GM10847 (cell line): ENCODE results near the gene EIF5.

Source experiments
- POLR2A ChIP-seq: IDR thresholded peaks from 2 replicates; pipeline ENCODE4 v1.6.1; 2011; ENCODE audit not compliant: insufficient read length; ENCODE audit errors: extremely low read depth

Gene EIF5

DNA sequence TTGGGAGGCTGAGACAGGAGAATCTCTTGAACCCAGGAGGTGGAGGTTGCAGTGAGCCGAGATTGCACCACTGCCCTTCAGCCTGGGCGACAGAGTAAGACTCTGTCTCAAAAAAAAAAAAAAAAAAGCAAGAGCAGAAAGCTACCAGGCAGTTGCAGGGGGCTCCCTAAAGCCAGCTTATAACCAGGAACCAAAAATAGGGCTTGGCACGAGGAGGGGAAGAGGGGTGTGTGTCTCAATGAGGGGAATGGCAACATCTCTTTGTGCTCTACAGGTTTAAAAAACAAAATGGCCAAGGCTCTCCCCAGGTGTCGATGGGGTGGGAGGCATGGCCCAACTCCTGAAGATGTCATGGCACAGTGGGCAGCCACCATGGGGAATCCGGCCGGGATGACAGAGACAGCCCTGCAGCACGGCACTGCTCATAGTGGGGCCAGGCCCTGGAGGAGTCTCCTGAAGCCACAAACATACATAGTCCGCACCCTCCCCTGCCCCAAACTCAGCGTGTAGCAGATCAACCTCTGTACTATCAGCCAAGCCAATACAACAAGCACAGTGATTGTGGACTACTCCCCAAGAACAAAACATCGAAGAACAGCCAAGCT, 16.0 kb upstream of the EIF5 start:
- no peak for TF ChIP-seq POLR2A

DNA sequence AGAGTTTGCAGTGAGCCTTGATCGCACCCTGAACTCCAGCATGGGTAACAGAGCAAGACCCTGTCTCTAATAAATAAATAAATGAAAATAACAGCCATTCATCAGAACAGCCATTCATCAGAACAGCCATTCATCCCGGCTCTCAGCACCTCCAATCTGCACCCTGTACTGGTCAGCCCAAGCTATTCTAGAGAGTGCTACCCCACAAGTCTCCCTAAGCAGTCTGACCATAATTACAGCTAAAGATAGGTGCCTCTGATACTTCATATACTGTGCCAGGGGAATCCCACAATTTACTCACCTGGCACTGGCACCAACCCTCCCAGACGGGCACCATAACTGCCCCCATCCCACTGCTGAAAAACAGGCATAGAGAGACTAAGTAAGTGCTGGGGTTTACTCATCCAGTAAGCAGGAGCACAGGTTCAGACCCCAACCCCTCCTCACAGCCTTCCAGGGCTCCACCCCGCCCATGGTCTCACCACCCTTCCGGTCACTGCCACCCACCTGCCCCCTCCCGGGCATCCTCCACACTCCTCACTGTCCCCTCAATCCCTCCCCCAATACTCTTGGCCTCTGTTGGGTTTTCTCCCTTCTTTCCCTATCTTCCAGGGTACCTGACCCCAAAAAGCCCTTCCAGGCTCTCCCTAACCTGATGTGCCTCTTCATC, 15.2 kb upstream of the EIF5 start:
- no peak for TF ChIP-seq POLR2A

DNA sequence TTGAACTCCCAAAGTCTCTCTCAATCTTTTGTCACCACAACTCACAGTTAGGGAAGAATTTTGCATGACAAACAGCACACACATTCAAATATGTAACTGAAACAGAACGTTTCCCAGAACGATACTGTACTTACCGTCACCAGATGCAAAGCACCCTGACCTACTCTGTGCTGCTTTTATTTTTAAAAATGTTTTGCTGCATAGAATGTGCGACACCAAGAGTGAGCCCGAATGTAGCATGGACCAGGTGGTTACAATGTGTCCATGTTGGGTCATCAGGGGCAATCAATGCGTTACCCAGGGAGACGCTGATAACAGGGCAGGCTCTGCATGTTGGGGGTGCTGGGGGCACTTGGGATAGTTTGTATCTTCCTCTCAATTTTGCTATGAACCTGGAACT, 14.6 kb upstream of the EIF5 start:
- no peak for TF ChIP-seq POLR2A

- no peak for TF ChIP-seq POLR2A
Observed at GRCh38 chr14:103326078-103326477, 8.0 kb upstream of the EIF5 start.

DNA sequence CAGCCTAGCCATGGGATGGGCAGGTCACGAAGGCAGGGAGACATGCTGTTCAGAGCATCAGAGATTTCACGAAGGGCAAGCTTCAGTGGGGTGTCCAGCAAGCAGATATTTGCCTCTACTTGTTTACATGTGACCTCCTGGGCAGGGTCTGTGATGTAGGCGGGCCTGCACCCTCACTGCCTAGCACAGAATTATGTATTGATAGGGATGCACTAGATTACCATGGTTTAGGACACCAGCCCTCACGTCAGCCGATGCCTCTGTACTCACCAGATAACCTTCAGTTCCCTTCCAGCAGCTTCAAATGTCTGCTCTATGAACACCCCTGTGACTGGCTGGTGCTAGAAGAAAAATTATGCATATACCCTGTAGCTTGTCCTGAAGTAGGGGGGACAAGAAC, 5.1 kb upstream of the EIF5 start:
- no peak for TF ChIP-seq POLR2A

DNA sequence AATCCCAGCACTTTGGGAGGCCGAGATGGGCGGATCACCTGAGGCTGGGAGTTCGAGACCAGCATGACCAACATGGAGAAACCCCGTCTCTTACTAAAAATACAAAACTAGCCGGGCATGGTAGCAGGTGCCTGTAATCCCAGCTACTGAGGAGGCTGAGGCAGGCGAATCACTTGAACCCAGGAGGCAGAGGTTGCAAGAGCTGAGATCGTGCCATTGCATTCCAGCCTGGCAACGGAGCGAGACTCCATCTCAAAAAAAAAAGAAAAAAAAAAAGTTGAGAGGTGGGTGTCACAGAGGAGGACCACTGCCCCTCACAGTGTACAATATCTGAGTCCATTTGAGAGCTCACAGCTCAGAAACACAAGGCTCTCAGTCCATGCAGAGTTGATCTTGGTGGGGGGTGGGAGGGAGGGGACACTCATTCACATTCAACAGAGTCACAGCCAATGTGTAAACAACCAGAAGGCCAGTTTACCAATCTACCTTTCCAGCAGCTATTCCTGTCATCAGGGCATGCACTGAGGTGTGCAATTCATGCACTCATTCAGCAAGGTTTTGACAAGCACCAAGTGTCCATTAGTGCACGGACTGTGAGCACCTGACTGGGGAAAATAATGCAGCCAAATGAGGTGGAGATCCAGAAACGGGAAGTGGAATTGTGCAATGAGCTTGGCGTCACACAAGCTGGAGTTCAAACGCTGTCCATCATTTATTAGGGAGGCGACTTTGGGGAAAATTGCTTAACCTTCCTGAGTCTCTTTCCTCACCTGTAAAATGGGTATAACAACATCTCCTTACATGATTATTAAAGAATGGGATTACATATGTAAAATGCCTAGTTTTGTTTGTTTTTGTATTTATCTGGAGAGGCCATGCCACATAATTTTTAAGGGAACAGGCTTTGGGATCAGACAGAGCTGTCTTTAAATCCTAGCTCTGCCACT, 4.4 kb upstream of the EIF5 start:
- TF ChIP-seq POLR2A, result no peak

DNA sequence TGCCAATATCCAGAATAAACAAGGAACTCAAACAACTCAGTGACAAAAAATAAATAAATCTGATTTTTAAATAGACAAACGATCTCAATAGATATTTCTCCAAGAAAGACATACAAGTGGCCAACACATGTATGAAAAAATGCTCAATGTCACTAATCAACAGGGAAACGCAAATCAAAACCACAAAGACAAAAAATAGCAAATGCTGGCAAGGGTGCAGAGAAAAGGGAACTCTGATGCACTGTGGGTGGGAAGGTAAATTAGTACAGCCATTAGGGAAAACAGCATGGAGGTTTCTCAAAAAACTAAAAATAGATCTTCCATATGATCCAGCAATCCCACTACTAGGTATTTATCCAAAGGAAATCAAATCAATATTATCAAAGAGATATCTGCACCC, 3.5 kb upstream of the EIF5 start:
- no peak for TF ChIP-seq POLR2A

- TF ChIP-seq POLR2A, result no peak
Observed at GRCh38 chr14:103332143-103332919, 1.7 kb upstream of the EIF5 start.

DNA sequence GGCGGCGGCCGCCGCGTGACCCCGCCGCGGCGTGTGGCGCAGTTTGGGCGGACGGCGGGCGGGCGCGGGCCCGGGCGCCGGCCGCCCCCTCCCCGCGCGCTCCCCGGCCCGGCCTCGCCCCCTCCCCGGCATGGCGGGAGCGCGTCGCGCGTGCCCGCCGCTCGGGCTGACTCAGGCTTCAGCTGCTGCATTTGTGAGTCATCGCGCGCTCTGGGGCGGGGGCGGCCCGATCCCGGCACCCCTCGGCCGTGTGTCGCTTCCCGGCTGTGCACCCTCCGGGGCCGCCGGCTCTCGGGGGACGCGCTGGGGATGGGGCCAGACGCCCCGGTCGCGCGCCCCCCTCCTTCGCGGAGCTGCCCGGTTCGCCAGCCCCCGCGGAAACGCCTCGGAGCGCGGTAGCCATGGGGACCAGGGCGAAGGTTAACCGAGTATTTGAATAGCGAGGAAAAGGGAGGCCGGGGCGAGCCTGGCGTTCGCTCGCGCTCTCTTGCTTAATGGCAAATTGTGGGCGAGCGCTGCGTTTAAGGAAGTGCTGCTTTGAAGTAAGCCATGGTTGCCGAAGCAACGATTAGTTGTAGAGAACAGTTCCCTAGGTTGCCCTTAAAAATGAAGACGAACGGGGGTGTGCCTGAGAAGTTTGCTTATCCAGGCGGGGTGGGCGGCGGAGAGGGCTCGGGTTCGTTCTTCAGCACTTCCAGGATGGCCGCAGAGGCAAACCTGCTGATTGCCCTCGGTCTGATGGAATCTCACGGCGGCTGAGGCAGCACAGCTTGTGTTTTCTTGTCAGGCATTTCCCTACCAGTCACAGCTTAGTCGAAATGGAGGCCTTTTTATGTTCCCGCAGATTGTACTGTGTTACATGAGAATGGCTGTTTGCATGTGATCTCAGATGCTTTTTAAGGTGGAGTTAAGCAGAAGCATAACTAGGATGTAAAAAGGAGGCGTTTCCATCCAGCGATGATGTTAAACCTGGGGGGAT, 896 bp downstream of the EIF5 start:
- TF ChIP-seq POLR2A, result no peak

- TF ChIP-seq POLR2A, result no peak
Observed at GRCh38 chr14:103336191-103336590, 2.2 kb downstream of the EIF5 start.

DNA sequence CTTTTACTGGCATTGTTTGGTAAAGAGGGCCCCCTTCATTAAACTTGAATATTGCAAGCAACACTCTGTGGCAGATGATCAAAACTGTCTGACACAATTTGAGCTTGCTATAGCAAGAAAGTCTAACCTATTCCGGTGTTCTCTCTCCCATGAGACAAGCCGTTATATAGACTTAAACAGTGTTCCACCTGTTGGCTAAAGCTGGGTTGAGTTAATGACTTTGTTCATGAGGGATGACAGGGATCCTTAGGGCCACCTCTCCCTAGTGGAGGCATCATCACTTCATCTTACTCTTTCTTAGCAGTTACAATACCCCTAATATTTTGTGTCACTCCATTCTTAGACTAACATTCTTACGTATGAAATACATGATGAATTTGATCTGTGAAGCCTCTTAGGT, 3.8 kb downstream of the EIF5 start:
- no peak for TF ChIP-seq POLR2A

DNA sequence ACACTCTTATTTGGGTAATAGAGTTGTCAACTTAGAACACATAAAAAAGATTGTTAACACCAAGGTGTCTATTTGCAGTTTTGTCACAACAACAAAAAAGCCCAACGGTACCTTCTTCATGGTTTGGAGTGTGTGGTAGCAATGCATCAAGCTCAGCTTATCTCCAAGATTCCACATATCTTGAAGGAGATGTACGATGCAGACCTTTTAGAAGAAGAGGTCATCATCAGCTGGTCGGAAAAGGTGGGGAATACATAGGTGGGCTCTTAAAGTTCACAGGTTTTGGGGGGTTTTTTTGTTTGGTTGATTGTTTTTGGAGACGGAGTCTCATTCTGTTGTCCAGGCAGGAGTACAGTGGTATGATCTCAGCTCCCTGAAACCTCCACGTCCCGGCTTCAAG, 5.5 kb downstream of the EIF5 start:
- TF ChIP-seq POLR2A, result no peak

DNA sequence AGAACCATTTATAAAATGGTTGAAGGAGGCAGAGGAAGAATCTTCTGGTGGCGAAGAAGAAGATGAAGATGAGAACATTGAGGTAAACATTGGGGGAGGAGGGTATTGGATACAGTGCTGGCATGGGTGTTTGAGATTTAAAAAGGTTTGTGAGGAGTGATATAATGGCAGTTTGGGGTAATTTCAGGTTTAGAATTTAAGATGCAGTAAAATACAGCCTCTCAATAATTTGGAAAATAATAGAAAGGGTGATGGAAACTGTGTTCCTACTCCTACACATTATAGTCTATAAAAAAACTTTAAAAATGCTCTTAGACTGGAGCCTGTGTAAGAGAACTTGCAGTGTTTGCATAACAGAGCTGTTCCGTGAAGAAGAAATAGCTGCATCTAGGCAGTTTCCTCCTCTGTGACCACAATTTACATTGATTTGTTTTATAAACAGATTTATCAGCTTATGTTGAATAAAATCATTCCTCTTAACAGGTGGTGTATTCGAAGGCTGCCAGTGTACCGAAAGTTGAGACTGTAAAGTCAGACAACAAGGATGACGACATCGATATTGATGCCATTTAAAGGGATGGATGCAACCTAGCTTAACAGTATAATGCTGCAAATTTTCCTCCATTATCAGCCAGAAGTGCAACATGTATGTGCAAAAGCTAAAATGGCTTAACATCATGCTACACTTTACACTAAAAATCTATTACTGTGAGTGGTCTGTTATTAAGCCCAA, 6.6 kb downstream of the EIF5 start:
- no peak for TF ChIP-seq POLR2A
